ENCODE data around the gene PPP6R2.

Gene PPP6R2

GRCh38 chr22:50475652-50476002, 132.5 kb downstream of the PPP6R2 start:
- in situ Hi-C loops (cut with HindIII; ENCODE audit: low sequenced_read_pairs) = no loop called here
- no peak overlapping the region for H3K4me3 ChIP-seq (ENCODE audit: low read depth, low read length)
- TF ChIP-seq CTCF (IDR thresholded peaks at IDR 0.05; ENCODE audit: low read depth, low read length) = no peak
- DNase-seq (ENCODE audit: low read depth, low spot score) = no peak

GRCh38 chr22:50476868-50477267, 133.7 kb downstream of the PPP6R2 start:
- TF ChIP-seq CTCF (IDR thresholded peaks at IDR 0.05; ENCODE audit: low read depth, low read length) = no peak
- in situ Hi-C loops (cut with HindIII; ENCODE audit: low sequenced_read_pairs) = no loop called here

GRCh38 chr22:50477923-50478322, 134.8 kb downstream of the PPP6R2 start:
- H3K4me3 ChIP-seq (ENCODE audit: low read depth, low read length) = no peak overlapping the region
- DNase-seq (ENCODE audit: low read depth, low spot score) = no peak
- no peak for TF ChIP-seq CTCF (IDR thresholded peaks at IDR 0.05; ENCODE audit: low read depth, low read length)
- in situ Hi-C loops (cut with HindIII; ENCODE audit: low sequenced_read_pairs) = no loop called here

More at GRCh38 chr22:50476868-50477267, 133.7 kb downstream of the PPP6R2 start:
- no peak overlapping the region for H3K4me3 ChIP-seq (ENCODE audit: low read depth, low read length)
- DNase-seq (ENCODE audit: low read depth, low spot score) = no peak

GRCh38 chr22:50479721-50480120, 136.6 kb downstream of the PPP6R2 start:
- no peak for DNase-seq (ENCODE audit: low read depth, low spot score)
- in situ Hi-C loops (cut with HindIII; ENCODE audit: low sequenced_read_pairs) = no loop called here
- no peak for TF ChIP-seq CTCF (IDR thresholded peaks at IDR 0.05; ENCODE audit: low read depth, low read length)
- H3K4me3 ChIP-seq (ENCODE audit: low read depth, low read length) = no peak overlapping the region

GRCh38 chr22:50481045-50481439, 137.9 kb downstream of the PPP6R2 start:
- in situ Hi-C loops (cut with HindIII; ENCODE audit: low sequenced_read_pairs) = no loop called here
- TF ChIP-seq CTCF (IDR thresholded peaks at IDR 0.05; ENCODE audit: low read depth, low read length) = no peak
- DNase-seq (ENCODE audit: low read depth, low spot score) = no peak
- H3K4me3 ChIP-seq (ENCODE audit: low read depth, low read length) = peak overlapping the region; percentile 60

- TF ChIP-seq CTCF (IDR thresholded peaks at IDR 0.05; ENCODE audit: low read depth, low read length) = no peak
- no peak for DNase-seq (ENCODE audit: low read depth, low spot score)
- in situ Hi-C loops (cut with HindIII; ENCODE audit: low sequenced_read_pairs) = no loop called here
- H3K4me3 ChIP-seq (ENCODE audit: low read depth, low read length) = peak within 1 kb of the TSS; percentile 60
Observed at GRCh38 chr22:50481440-50482106, 138.4 kb downstream of the PPP6R2 start, which contains the start of gene ADM2. Gene ADM2, plus strand, starts transcription at chr22:50481543. Its CDS starts 305 bp downstream, at chr22:50481848.
